Measurements from ENCODE around the gene ARAF.

ARAF gene

GRCh38 chrX:47574547-47575301 is 13.7 kb downstream of the ARAF start:
- H3K4me2 ChIP-seq = no peak overlapping the region
- no peak for TF ChIP-seq CTCF (conservative IDR thresholded peaks at IDR 0.05; ENCODE audit: low read depth, low read length)
- H3K9ac ChIP-seq = no peak overlapping the region
- no peak overlapping the region for H2AFZ ChIP-seq (ENCODE audit: low read depth)
- no peak overlapping the region for H3K4me3 ChIP-seq (IDR thresholded peaks at IDR 0.05; ENCODE audit: insufficient read depth, low read depth, low read length)
- H3K27ac ChIP-seq = no peak overlapping the region
- no peaks in the 10 kb centered on the region for H3K4me1 ChIP-seq (ENCODE audit: low read depth, poor library complexity, severe bottlenecking)
- H3K79me2 ChIP-seq (ENCODE audit: insufficient read depth, low read depth) = no peaks in the 10 kb centered on the region
- H3K36me3 ChIP-seq (ENCODE audit: insufficient read depth) = no peaks in the 10 kb centered on the region
- no peaks in the 10 kb centered on the region for H3K27me3 ChIP-seq (ENCODE audit: insufficient read depth, low read depth)
- no peaks in the 10 kb centered on the region for H4K20me1 ChIP-seq (ENCODE audit: insufficient read depth)

- Histone ChIP-seq H3K27me3 (ENCODE audit: insufficient read depth, low read depth) (no peaks in the 10 kb centered on the region), H3K27ac (no peak overlapping the region), H3K36me3 (ENCODE audit: insufficient read depth) (no peaks in the 10 kb centered on the region), H3K4me2 (no peak overlapping the region), H3K4me3 (IDR thresholded peaks at IDR 0.05; ENCODE audit: insufficient read depth, low read depth, low read length) (no peak overlapping the region), H3K79me2 (ENCODE audit: insufficient read depth, low read depth) (no peaks in the 10 kb centered on the region), H3K4me1 (ENCODE audit: low read depth, poor library complexity, severe bottlenecking) (no peaks in the 10 kb centered on the region), H4K20me1 (ENCODE audit: insufficient read depth) (no peaks in the 10 kb centered on the region), H3K9ac (no peak overlapping the region), H2AFZ (ENCODE audit: low read depth) (no peak overlapping the region)
- no peak for TF ChIP-seq CTCF (conservative IDR thresholded peaks at IDR 0.05; ENCODE audit: low read depth, low read length)
These were observed 15.3 kb downstream of the ARAF start for GRCh38 chrX:47576021-47576898.

GRCh38 chrX:47577424-47577823 is 16.4 kb downstream of the ARAF start:
- Histone ChIP-seq H3K9ac (no peak overlapping the region), H3K27me3 (ENCODE audit: insufficient read depth, low read depth) (no peaks in the 10 kb centered on the region), H3K4me1 (ENCODE audit: low read depth, poor library complexity, severe bottlenecking) (no peaks in the 10 kb centered on the region), H3K4me3 (IDR thresholded peaks at IDR 0.05; ENCODE audit: insufficient read depth, low read depth, low read length) (no peak overlapping the region), H2AFZ (ENCODE audit: low read depth) (no peak overlapping the region), H3K79me2 (ENCODE audit: insufficient read depth, low read depth) (no peaks in the 10 kb centered on the region), H3K36me3 (ENCODE audit: insufficient read depth) (no peaks in the 10 kb centered on the region), H3K27ac (no peak overlapping the region), H4K20me1 (ENCODE audit: insufficient read depth) (no peaks in the 10 kb centered on the region), H3K4me2 (no peak overlapping the region)
- no peak for TF ChIP-seq CTCF (conservative IDR thresholded peaks at IDR 0.05; ENCODE audit: low read depth, low read length)

- Histone ChIP-seq H3K36me3 (ENCODE audit: insufficient read depth) (no peaks in the 10 kb centered on the region), H3K4me2 (no peak overlapping the region), H3K27me3 (ENCODE audit: insufficient read depth, low read depth) (no peaks in the 10 kb centered on the region), H3K4me3 (IDR thresholded peaks at IDR 0.05; ENCODE audit: insufficient read depth, low read depth, low read length) (no peak overlapping the region), H3K4me1 (ENCODE audit: low read depth, poor library complexity, severe bottlenecking) (no peaks in the 10 kb centered on the region), H4K20me1 (ENCODE audit: insufficient read depth) (no peaks in the 10 kb centered on the region), H2AFZ (ENCODE audit: low read depth) (no peak overlapping the region), H3K9ac (no peak overlapping the region), H3K27ac (no peak overlapping the region), H3K79me2 (ENCODE audit: insufficient read depth, low read depth) (no peaks in the 10 kb centered on the region)
- no peak for TF ChIP-seq CTCF (conservative IDR thresholded peaks at IDR 0.05; ENCODE audit: low read depth, low read length)
These were observed 16.9 kb downstream of the ARAF start for GRCh38 chrX:47577901-47578300.

Measured in KMS-11 (cell line).